Measurements from ENCODE around the gene XPO5. TPM values are rescaled to one million over a fixed set of nuclear protein-coding genes. Genes with fewer than 3 reads are reported as not detected.

The XPO5 gene
- total RNA-seq, 1 donor from 2014 or later = 32.4 TPM

- H3K36me3 Mint-ChIP-seq (ENCODE audit: low read depth) = peaks cover 20% of the 10 kb centered on the region
- no peak for DNase-seq (ENCODE audit: low spot score)
- H3K4me3 Mint-ChIP-seq (ENCODE audit: unreplicated experiment) = peak within 1 kb of the TSS; percentile 70
- peak within 1 kb of the TSS; percentile 41 for H3K27ac Mint-ChIP-seq (ENCODE audit: unreplicated experiment)
- H3K27me3 Mint-ChIP-seq (ENCODE audit: low read depth) = no peaks in the 10 kb centered on the region
- no peaks in the 10 kb centered on the region for H3K9me3 Mint-ChIP-seq (ENCODE audit: low read depth)
- no peak for TF ChIP-seq CTCF (IDR thresholded peaks at IDR 0.05)
- peaks cover 18% of the 10 kb centered on the region for H3K4me1 Mint-ChIP-seq (ENCODE audit: low read depth)
These were observed 65.6 kb downstream of the XPO5 start, which contains the start of gene LRRC73 for GRCh38 chr6:43509984-43510826. Gene LRRC73 (minus strand): TSS chr6:43510346. CDS start chr6:43509785, 561 bp downstream.

- DNase-seq (ENCODE audit: low spot score) = no peak
- no peak for TF ChIP-seq CTCF (IDR thresholded peaks at IDR 0.05)
- Mint-ChIP-seq H3K27ac (ENCODE audit: unreplicated experiment) (no peak overlapping the region), H3K27me3 (ENCODE audit: low read depth) (no peaks in the 10 kb centered on the region), H3K4me1 (ENCODE audit: low read depth) (peaks cover 11% of the 10 kb centered on the region), H3K4me3 (ENCODE audit: unreplicated experiment) (peak overlapping the region; percentile 70), H3K9me3 (ENCODE audit: low read depth) (no peaks in the 10 kb centered on the region), H3K36me3 (ENCODE audit: low read depth) (peaks cover 16% of the 10 kb centered on the region)
These were observed 66.5 kb downstream of the XPO5 start for GRCh38 chr6:43509142-43509983.

- Mint-ChIP-seq H3K27ac (ENCODE audit: unreplicated experiment) (no peak overlapping the region), H3K4me3 (ENCODE audit: unreplicated experiment) (peak overlapping the region; percentile 70), H3K9me3 (ENCODE audit: low read depth) (no peaks in the 10 kb centered on the region), H3K4me1 (ENCODE audit: low read depth) (peaks cover 7% of the 10 kb centered on the region), H3K27me3 (ENCODE audit: low read depth) (no peaks in the 10 kb centered on the region), H3K36me3 (ENCODE audit: low read depth) (peaks cover 16% of the 10 kb centered on the region)
- no peak for TF ChIP-seq CTCF (IDR thresholded peaks at IDR 0.05)
- DNase-seq (ENCODE audit: low spot score) = no peak
These were observed 67.2 kb downstream of the XPO5 start for GRCh38 chr6:43508481-43509141.

GRCh38 chr6:43506667-43507471, 69.0 kb downstream of the XPO5 start:
- TF ChIP-seq CTCF (IDR thresholded peaks at IDR 0.05) = peak; percentile 96
- Mint-ChIP-seq H3K27ac (ENCODE audit: unreplicated experiment) (no peak overlapping the region), H3K4me1 (ENCODE audit: low read depth) (peaks cover 7% of the 10 kb centered on the region), H3K9me3 (ENCODE audit: low read depth) (no peaks in the 10 kb centered on the region), H3K36me3 (ENCODE audit: low read depth) (peaks cover 13% of the 10 kb centered on the region), H3K27me3 (ENCODE audit: low read depth) (no peaks in the 10 kb centered on the region), H3K4me3 (ENCODE audit: unreplicated experiment) (no peak overlapping the region)
- no peak for DNase-seq (ENCODE audit: low spot score)
